Measurements from ENCODE around the gene ANTXR1.

The ANTXR1 gene

GRCh38 chr2:69138247-69138772, 125.3 kb downstream of the ANTXR1 start:
- no peak overlapping the region for H3K4me3 ChIP-seq (ENCODE audit: low read depth, low read length)
- TF ChIP-seq CTCF (IDR thresholded peaks at IDR 0.05; ENCODE audit: borderline replicate concordance, insufficient read depth, low read depth, low read length), result no peak

DNA sequence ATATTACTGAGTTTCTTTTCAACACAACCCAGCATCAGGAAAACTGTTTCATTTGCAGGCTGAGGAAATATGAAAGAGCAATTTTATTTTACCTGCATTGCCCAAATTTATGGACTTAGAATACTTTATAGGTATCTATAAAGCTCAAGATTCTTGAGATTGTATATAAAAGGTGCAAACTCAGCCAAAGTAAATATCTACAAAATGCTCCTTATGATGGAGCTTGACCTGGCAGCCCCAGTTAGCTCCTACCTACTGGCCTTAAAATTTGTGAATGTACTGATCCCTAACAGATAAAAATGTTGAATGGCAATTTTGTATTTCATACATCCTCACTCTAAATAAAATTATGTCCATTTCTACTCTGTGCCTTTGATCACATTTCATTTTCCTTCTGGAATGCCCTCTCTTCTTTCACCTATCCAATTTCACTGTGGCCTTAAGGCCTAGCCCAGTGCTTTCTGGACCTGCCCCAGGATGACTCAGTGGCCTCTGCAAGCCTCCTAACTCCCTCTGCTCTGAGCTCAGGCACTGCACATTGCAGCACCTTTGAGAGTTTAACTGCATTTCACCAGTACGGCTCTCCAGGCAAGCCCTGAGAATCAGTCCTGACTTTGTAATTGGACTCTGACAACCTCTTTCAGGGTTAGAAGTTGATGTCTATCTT, 125.9 kb downstream of the ANTXR1 start:
- H3K4me3 ChIP-seq (ENCODE audit: low read depth, low read length), result no peak overlapping the region

DNA sequence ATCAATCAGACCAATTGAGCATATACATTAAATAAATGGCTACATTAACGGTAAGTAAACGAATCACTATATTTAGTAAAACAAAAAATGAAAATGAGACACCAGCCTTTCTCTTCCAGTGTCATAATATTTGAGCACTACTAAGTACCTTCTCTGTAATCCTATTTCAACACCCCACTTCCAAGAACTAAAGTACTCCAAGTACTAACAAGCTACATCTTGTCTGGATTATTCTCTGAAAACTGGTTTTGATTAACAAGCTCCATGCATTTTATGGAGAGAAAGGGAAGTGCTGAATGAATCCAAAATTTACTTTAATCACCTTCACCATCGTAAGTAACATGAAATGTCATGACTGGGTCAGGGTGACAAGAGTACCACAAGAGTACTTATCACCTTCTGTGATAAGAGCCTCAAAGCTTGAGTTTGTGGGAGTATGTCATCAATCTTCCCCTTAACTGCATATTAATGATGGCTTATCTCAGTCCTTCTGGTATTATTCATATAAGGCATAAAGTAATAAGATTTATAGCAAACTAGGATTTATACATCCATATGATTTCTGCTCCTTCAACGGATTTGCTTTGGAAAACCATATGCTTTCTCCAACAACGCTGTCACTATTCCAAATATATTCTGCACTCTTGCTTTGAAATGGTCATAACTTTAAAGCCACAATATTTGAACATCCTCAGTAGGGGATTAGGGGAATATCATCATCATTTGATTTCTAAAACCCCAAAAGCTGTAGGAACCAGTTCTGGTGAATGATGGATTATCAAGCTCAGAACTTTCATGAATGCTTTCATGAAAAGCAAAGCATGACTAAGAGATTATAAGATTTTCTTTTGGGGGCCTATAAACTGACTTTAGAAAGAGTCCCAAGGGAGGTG, 127.0 kb downstream of the ANTXR1 start:
- TF ChIP-seq CTCF (IDR thresholded peaks at IDR 0.05; ENCODE audit: borderline replicate concordance, insufficient read depth, low read depth, low read length), result no peak
- no peak overlapping the region for H3K4me3 ChIP-seq (ENCODE audit: low read depth, low read length)

More for the DNA sequence above, 125.9 kb downstream of the ANTXR1 start:
- no peak for TF ChIP-seq CTCF (IDR thresholded peaks at IDR 0.05; ENCODE audit: borderline replicate concordance, insufficient read depth, low read depth, low read length)

GRCh38 chr2:69141061-69141460, 128.1 kb downstream of the ANTXR1 start:
- TF ChIP-seq CTCF (IDR thresholded peaks at IDR 0.05; ENCODE audit: borderline replicate concordance, insufficient read depth, low read depth, low read length), result no peak
- H3K4me3 ChIP-seq (ENCODE audit: low read depth, low read length), result no peak overlapping the region

DNA sequence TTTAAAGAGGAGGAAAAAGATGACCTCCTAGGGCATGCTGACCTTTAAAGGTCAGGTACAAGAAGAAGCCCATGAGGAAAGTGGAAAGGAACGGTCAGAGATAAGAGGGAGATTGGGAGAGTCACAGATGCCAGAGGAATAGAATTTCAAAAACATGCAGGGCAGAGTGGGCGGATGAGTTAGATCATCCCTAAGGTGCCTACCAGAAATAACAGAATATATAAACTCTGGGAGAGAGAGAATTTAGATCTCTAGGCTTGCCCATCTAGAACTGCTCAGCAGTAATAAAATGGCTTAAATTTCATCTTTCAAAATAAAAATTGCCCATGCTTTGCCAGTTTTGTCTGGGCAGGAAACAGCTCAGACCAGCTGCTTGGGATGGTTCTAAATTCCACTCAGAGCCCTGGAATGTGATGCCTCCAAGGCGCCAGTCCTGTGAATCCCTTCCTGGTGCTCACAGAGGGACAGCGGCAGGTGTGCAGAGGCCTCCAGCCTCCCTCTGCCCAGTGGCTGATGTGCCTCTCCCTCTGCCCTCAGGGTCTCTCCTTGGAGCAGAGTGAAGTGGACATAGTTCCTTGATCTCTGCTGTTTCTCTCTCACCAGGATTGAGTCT, 130.9 kb downstream of the ANTXR1 start:
- no peak for TF ChIP-seq CTCF (IDR thresholded peaks at IDR 0.05; ENCODE audit: borderline replicate concordance, insufficient read depth, low read depth, low read length)
- no peak overlapping the region for H3K4me3 ChIP-seq (ENCODE audit: low read depth, low read length)

DNA sequence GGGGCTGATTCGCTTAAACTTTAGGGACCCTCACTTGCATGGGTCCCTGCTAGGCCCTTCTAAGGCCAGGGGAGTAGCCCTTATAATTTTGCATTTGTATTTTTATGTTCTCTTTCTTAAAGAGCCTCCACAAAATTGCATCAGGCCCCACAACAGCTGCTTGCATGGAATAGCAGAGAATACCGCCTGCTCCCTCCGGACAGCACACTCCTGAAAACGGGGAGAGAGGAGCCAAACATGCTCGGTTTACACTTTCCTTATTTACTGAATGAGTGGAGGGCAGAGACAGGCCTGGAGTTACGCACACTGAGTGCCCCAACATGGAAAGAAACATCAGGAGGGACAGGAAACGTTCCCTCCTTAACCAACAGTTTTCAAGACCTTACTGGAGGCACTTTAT, 132.2 kb downstream of the ANTXR1 start:
- H3K4me3 ChIP-seq (ENCODE audit: low read depth, low read length), result no peak overlapping the region
- no peak for TF ChIP-seq CTCF (IDR thresholded peaks at IDR 0.05; ENCODE audit: borderline replicate concordance, insufficient read depth, low read depth, low read length)

Measured in GM12875 (cell line).